ENCODE measurements around the gene SIK1.

SIK1 gene

GRCh38 chr21:43373362-43374227 is 53.3 kb downstream of the SIK1 start:
- FAIRE-seq (no peak), DNase-seq (ENCODE audit: insufficient read length) (no peak)
- TF ChIP-seq TAF1 (IDR thresholded peaks at IDR 0.05; ENCODE audit: borderline replicate concordance, low read depth, low read length) (no peak), POLR2A (IDR thresholded peaks at IDR 0.05; ENCODE audit: low read depth, low read length) (no peak), POLR2AphosphoS5 (IDR thresholded peaks at IDR 0.05; ENCODE audit: low read depth, low read length) (no peak)

- DNase-seq (ENCODE audit: insufficient read length): no peak
- TF ChIP-seq TAF1 (IDR thresholded peaks at IDR 0.05; ENCODE audit: borderline replicate concordance, low read depth, low read length) (no peak), POLR2A (IDR thresholded peaks at IDR 0.05; ENCODE audit: low read depth, low read length) (no peak), POLR2AphosphoS5 (IDR thresholded peaks at IDR 0.05; ENCODE audit: low read depth, low read length) (no peak)
- FAIRE-seq: no peak
These were observed 54.1 kb downstream of the SIK1 start for GRCh38 chr21:43372663-43373361.

DNA sequence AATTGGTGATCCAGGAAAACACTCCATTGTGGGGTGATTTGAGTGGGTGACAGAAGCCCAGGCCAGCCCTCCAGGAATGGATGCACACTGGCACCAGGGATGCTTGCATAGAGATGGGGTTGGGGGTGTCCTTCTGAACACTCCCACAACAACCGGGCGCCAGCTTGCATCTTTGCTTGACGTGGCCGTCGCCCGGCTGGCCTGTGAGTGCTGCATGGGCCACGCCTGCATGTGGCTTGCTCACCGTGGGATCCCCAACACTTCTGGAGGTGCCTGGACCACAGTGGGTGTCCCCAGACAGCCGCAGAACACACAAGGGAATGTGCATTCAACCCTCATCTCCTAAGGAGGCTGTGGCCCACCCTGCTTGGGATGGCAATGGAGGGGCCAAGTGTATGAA is 55.1 kb downstream of the SIK1 start:
- TF ChIP-seq POLR2AphosphoS5 (IDR thresholded peaks at IDR 0.05; ENCODE audit: low read depth, low read length): no peak
- TF ChIP-seq POLR2A (IDR thresholded peaks at IDR 0.05; ENCODE audit: low read depth, low read length): no peak
- TF ChIP-seq TAF1 (IDR thresholded peaks at IDR 0.05; ENCODE audit: borderline replicate concordance, low read depth, low read length): no peak
- DNase-seq (ENCODE audit: insufficient read length) (no peak), FAIRE-seq (no peak)

- no peak for TF ChIP-seq POLR2A (IDR thresholded peaks at IDR 0.05; ENCODE audit: low read depth, low read length)
- TF ChIP-seq POLR2AphosphoS5 (IDR thresholded peaks at IDR 0.05; ENCODE audit: low read depth, low read length): no peak
- TF ChIP-seq TAF1 (IDR thresholded peaks at IDR 0.05; ENCODE audit: borderline replicate concordance, low read depth, low read length): no peak
- FAIRE-seq: no peak
- no peak for DNase-seq (ENCODE audit: insufficient read length)
These were observed 55.9 kb downstream of the SIK1 start for GRCh38 chr21:43370888-43371570.

DNA sequence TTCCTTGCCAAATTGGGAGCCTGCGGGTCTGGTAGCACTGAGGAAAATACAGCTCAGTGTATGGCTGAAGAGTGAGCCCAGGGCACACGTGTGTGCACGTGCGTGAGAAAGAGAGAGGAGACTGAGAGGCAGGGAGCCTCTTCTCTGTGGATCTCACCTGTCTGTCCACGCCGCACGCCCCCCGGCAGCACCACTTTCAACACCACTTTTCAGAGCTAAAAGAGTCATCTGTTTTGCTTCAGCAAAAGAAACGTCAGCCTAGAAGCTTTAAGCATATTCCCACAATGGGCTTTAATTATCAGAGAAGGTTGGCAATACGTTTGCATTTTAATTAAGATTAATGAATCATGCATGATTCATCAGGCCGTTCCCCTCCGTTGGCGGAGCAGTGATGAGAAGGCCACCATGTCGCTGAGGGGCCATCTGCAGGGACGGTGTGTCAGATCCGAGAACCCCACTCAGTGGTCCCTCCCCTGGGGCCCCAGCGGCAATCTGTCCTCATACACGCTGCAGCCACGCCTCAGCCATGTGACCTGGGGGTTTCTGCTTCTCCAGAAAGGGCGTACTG is 56.8 kb downstream of the SIK1 start:
- TF ChIP-seq TAF1 (IDR thresholded peaks at IDR 0.05; ENCODE audit: borderline replicate concordance, low read depth, low read length): no peak
- TF ChIP-seq POLR2AphosphoS5 (IDR thresholded peaks at IDR 0.05; ENCODE audit: low read depth, low read length): no peak
- no peak for TF ChIP-seq POLR2A (IDR thresholded peaks at IDR 0.05; ENCODE audit: low read depth, low read length)
- FAIRE-seq: no peak
- no peak for DNase-seq (ENCODE audit: insufficient read length)

GRCh38 chr21:43369596-43370090 is 57.3 kb downstream of the SIK1 start:
- no peak for DNase-seq (ENCODE audit: insufficient read length)
- no peak for FAIRE-seq
- TF ChIP-seq TAF1 (IDR thresholded peaks at IDR 0.05; ENCODE audit: borderline replicate concordance, low read depth, low read length) (no peak), POLR2AphosphoS5 (IDR thresholded peaks at IDR 0.05; ENCODE audit: low read depth, low read length) (no peak), POLR2A (IDR thresholded peaks at IDR 0.05; ENCODE audit: low read depth, low read length) (no peak)

DNA sequence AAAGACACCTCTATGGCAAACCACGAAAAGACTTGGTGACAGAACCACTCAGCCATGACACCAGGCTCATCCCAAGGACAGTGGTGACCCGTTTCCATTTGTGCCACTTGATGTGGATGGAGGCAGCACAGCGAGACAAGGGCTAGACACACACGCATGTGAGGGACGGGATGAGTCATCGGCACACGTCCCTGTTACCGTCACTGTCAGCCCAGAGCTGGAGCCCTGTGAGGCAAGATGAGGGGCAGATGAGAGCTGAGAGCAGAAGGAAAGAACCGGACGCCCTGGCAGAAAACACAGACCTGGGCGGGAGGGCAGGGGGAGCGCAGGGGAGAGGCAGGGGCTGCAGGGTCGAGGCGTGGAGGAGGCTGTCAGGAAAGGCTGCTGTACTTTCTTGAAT is 57.8 kb downstream of the SIK1 start:
- DNase-seq (ENCODE audit: insufficient read length): no peak
- TF ChIP-seq POLR2A (IDR thresholded peaks at IDR 0.05; ENCODE audit: low read depth, low read length): no peak
- TF ChIP-seq TAF1 (IDR thresholded peaks at IDR 0.05; ENCODE audit: borderline replicate concordance, low read depth, low read length): no peak
- no peak for TF ChIP-seq POLR2AphosphoS5 (IDR thresholded peaks at IDR 0.05; ENCODE audit: low read depth, low read length)
- peak; percentile 77 for FAIRE-seq

DNA sequence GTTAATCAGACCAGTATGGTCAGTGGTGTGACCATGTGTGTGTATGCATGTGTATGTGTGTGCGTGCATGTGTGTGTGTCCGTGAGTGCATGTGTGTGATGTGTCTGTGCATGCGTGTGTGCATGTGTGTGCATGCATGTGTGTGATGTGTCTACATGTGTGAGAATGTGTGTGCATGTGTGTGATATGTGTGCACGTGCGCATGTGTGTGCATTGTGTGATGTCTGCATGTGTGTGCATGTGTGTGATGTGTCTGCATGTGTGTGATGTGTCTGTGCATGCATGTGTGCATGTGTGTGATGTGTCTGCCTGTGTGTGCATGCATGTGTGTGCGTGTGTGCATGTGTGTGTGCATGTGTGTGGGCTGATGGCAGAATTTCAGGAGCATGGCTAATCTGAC is 58.2 kb downstream of the SIK1 start:
- DNase-seq (ENCODE audit: insufficient read length): no peak
- no peak for FAIRE-seq
- TF ChIP-seq TAF1 (IDR thresholded peaks at IDR 0.05; ENCODE audit: borderline replicate concordance, low read depth, low read length) (no peak), POLR2AphosphoS5 (IDR thresholded peaks at IDR 0.05; ENCODE audit: low read depth, low read length) (no peak), POLR2A (IDR thresholded peaks at IDR 0.05; ENCODE audit: low read depth, low read length) (no peak)

GRCh38 chr21:43367859-43368258 is 59.1 kb downstream of the SIK1 start:
- no peak for TF ChIP-seq POLR2A (IDR thresholded peaks at IDR 0.05; ENCODE audit: low read depth, low read length)
- no peak for TF ChIP-seq TAF1 (IDR thresholded peaks at IDR 0.05; ENCODE audit: borderline replicate concordance, low read depth, low read length)
- TF ChIP-seq POLR2AphosphoS5 (IDR thresholded peaks at IDR 0.05; ENCODE audit: low read depth, low read length): no peak
- DNase-seq (ENCODE audit: insufficient read length): no peak

DNA sequence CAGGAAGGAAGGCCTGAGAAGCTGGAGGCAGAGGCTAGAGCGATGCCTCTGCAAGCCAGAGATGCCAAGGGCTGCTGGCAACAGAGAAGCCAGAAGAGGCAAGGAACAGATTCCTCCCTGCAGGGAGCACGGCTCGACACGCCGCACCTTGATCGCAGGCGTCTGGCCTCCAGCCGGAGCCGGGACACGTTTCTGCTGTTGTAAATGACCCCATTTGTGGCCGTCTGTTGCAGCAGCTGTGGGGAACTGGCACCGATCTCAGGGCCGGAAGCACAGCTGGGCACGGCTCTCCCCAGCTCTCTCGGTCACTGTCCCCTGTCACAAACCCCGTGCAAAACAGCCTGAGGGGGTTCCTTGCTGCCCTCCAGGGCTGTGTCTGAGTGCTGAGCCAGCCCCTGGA is 59.6 kb downstream of the SIK1 start:
- no peak for DNase-seq (ENCODE audit: insufficient read length)
- TF ChIP-seq POLR2AphosphoS5 (IDR thresholded peaks at IDR 0.05; ENCODE audit: low read depth, low read length) (no peak), POLR2A (IDR thresholded peaks at IDR 0.05; ENCODE audit: low read depth, low read length) (no peak), TAF1 (IDR thresholded peaks at IDR 0.05; ENCODE audit: borderline replicate concordance, low read depth, low read length) (no peak)
- FAIRE-seq: no peak

More at GRCh38 chr21:43367859-43368258, 59.1 kb downstream of the SIK1 start:
- no peak for FAIRE-seq

DNA sequence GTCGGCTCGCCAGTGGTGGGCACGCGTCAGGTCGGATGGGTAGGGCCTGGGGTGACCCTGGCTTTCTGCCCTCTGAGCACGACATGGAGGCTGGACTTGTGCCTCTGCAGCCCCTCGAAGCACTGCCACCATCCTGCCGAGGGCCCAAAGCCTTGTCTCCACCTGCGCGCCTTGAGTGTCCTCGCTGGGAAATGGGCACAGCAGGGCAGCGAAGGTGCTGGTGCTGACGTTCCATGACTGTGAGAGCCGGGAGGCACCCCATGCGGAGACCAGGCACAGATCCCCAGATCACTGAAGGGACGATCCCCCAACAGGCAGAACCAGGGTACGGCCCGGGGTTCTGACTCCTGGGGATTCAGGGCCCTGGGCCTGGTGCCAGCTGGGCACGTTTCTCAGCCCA is 60.3 kb downstream of the SIK1 start:
- DNase-seq (ENCODE audit: insufficient read length) (no peak), FAIRE-seq (no peak)
- no peak for TF ChIP-seq TAF1 (IDR thresholded peaks at IDR 0.05; ENCODE audit: borderline replicate concordance, low read depth, low read length)
- TF ChIP-seq POLR2A (IDR thresholded peaks at IDR 0.05; ENCODE audit: low read depth, low read length): no peak
- TF ChIP-seq POLR2AphosphoS5 (IDR thresholded peaks at IDR 0.05; ENCODE audit: low read depth, low read length): no peak
